ENCODE results near the gene ANP32E.

DNA sequence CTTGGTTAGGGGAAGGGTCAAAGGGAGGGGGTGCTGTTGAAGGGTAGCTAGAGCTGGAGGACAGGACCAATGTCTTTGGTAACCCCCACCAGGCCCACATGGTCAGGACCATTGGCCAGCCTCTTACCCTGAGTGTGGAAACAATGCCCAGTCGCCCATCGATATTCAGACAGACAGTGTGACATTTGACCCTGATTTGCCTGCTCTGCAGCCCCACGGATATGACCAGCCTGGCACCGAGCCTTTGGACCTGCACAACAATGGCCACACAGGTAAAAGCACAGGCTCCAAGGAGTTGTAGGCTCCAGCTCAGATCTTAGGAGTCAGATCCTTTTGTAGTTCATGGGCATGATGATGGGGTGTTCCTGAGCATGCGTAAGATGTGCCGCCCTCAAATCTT lies 25.5 kb upstream of the ANP32E start:
- no peak for TF ChIP-seq POLR2A (IDR thresholded peaks at IDR 0.05; ENCODE audit: low read depth, low read length)
- no peak; the same call in 1 of the 2 replicates for TF ChIP-seq POLR2AphosphoS5 (IDR thresholded peaks at IDR 0.05; ENCODE audit: low read depth, low read length)
- no peak for TF ChIP-seq SPI1 (IDR thresholded peaks at IDR 0.05; ENCODE audit: low read depth, low read length)
- TF ChIP-seq TAF1 (IDR thresholded peaks at IDR 0.05; ENCODE audit: low read depth, low read length) = no peak
- no peak for TF ChIP-seq PAX5 (IDR thresholded peaks at IDR 0.05; ENCODE audit: insufficient read depth, low read length, severe bottlenecking)
